HG02759 (cell line): ENCODE measurements around the gene BRCA1.
"Not testable (repeated sequence)": the region's sequence is repeated elsewhere in the genome, so short reads cannot be mapped to it uniquely, and the experiment has no call there.

Source experiments
- ATAC-seq: cut with Tn5 transposase; IDR thresholded peaks from one replicate; pipeline ENCODE4 v1.9.1; 2021; ENCODE audit warnings: mild to moderate bottlenecking, moderate library complexity; ENCODE audit not compliant: unreplicated experiment

Gene BRCA1

GRCh38 chr17:43134774-43135453 is 9.8 kb upstream of the BRCA1 start:
- no peak for ATAC-seq

- not testable (repeated sequence) for ATAC-seq
Observed at GRCh38 chr17:43133439-43133838, 8.3 kb upstream of the BRCA1 start.

- ATAC-seq: no peak
Observed at GRCh38 chr17:43132117-43132516, 7.0 kb upstream of the BRCA1 start.

GRCh38 chr17:43129671-43130010 is 4.5 kb upstream of the BRCA1 start:
- no peak for ATAC-seq

GRCh38 chr17:43127333-43127876 is 2.2 kb upstream of the BRCA1 start:
- ATAC-seq: not testable (repeated sequence)

GRCh38 chr17:43126911-43127290 is 1.7 kb upstream of the BRCA1 start:
- no peak for ATAC-seq

GRCh38 chr17:43125967-43126910 is 1.1 kb upstream of the BRCA1 start:
- no peak for ATAC-seq

GRCh38 chr17:43118679-43119615 is 6.2 kb downstream of the BRCA1 start:
- ATAC-seq: no peak

- ATAC-seq: no peak
Observed at GRCh38 chr17:43114151-43114552, 11.0 kb downstream of the BRCA1 start.

- ATAC-seq: no peak
Observed at GRCh38 chr17:43106552-43106951, 18.6 kb downstream of the BRCA1 start.

- no peak for ATAC-seq
Observed at GRCh38 chr17:43105146-43105545, 20.0 kb downstream of the BRCA1 start.

GRCh38 chr17:43104665-43105064 is 20.5 kb downstream of the BRCA1 start:
- ATAC-seq: no peak

- ATAC-seq: not testable (repeated sequence)
Observed at GRCh38 chr17:43095364-43095763, 29.8 kb downstream of the BRCA1 start.

GRCh38 chr17:43094129-43094835 is 30.9 kb downstream of the BRCA1 start:
- no peak for ATAC-seq

- ATAC-seq: no peak
Observed at GRCh38 chr17:43092901-43093300, 32.3 kb downstream of the BRCA1 start.

- ATAC-seq: no peak
Observed at GRCh38 chr17:43090022-43090421, 35.1 kb downstream of the BRCA1 start.

GRCh38 chr17:43085474-43085873 is 39.7 kb downstream of the BRCA1 start:
- no peak for ATAC-seq

- ATAC-seq: no peak
Observed at GRCh38 chr17:43079641-43080302, 45.4 kb downstream of the BRCA1 start.

- no peak for ATAC-seq
Observed at GRCh38 chr17:43074869-43075268, 50.3 kb downstream of the BRCA1 start.

GRCh38 chr17:43070872-43071271 is 54.3 kb downstream of the BRCA1 start:
- ATAC-seq: no peak
